ENCODE results near the gene PPM1M. TPM values are rescaled to one million over a fixed set of nuclear protein-coding genes. Genes with fewer than 3 reads are reported as not detected.

The PPM1M gene
- total RNA-seq, 1 experiment from 2014 or later: 8.5 TPM

DNA sequence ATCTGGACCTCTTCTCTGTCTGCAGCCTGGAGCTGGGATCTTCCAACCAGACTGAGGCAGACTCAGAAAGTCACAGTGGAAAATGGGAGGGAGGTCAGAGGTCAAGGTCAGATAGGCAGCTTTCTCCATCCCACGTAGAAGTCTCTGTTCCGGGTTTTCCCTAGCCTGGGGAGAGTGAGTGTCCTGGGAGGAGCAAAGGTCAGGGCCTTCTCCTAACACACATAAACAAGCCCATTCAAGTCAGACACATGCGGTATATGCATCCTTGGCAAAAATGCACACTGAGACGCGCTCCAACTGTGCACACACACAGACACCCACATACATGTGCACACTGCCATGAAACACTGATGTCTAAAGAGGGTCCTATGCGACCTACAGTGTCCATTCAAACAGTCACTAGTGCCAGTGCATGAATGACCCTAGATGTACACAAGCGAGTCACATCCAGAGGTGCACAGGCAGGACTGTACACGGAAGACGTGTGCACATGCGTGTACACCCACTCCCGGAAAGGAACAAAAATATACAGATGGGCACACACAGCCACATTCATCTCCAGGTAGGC is 7.3 kb upstream of the PPM1M start:
- H3K4me3 ChIP-seq (ENCODE audit: low read length): peak overlapping the region; percentile 97
- CTCF ChIA-PET: interaction anchor here (1.2 to 2.3 kb wide), 2 partner anchors 18 to 84 kb away, joined by 5 to 28 read pairs; partner anchors contain the start of gene POC1A
- H4K20me1 ChIP-seq (ENCODE audit: low read length): no peaks in the 10 kb centered on the region
- TSS peak; percentile 82 for BruUV-seq (replicated peaks)
- H3K9me3 ChIP-seq (ENCODE audit: low read length): no peaks in the 10 kb centered on the region
- ATAC-seq (peak; percentile 8), DNase-seq (no peak)
- H3K36me3 ChIP-seq (ENCODE audit: low read depth, low read length): peaks cover 5% of the 10 kb centered on the region; the same call in 1 of the 2 replicates
- H3K27me3 ChIP-seq (ENCODE audit: low read length): no peaks in the 10 kb centered on the region
- POLR2A ChIA-PET (ENCODE audit: unreplicated experiment): interaction anchor here (0.7 to 1.0 kb wide), 3 partner anchors 21 to 40 kb away, joined by 3 to 11 read pairs (median 3); partner anchors contain the start of gene WDR82
- H3K9ac ChIP-seq (ENCODE audit: low read length): peak overlapping the region; percentile 88
- H3K4me2 ChIP-seq (ENCODE audit: low read length): peak overlapping the region; percentile 82
- intact Hi-C loops (cut with micrococcal nuclease): loop anchor here (5.0 kb wide), 2 partner anchors 39 to 99 kb away; partner anchors contain the start of gene WDR82
- peaks cover 56% of the 10 kb centered on the region for H3K79me2 ChIP-seq (ENCODE audit: low read length)
- no peaks in the 10 kb centered on the region for H3K9me2 ChIP-seq (replicated peaks; ENCODE audit: low read length)
- H3K4me1 ChIP-seq (ENCODE audit: insufficient read depth, low read length): peaks cover 32% of the 10 kb centered on the region
- no peaks in the 10 kb centered on the region for H3F3A ChIP-seq (ENCODE audit: low read length, unreplicated experiment)
- H2AFZ ChIP-seq (ENCODE audit: low read length): peak overlapping the region; percentile 95
- TF ChIP-seq, protein P1, sequence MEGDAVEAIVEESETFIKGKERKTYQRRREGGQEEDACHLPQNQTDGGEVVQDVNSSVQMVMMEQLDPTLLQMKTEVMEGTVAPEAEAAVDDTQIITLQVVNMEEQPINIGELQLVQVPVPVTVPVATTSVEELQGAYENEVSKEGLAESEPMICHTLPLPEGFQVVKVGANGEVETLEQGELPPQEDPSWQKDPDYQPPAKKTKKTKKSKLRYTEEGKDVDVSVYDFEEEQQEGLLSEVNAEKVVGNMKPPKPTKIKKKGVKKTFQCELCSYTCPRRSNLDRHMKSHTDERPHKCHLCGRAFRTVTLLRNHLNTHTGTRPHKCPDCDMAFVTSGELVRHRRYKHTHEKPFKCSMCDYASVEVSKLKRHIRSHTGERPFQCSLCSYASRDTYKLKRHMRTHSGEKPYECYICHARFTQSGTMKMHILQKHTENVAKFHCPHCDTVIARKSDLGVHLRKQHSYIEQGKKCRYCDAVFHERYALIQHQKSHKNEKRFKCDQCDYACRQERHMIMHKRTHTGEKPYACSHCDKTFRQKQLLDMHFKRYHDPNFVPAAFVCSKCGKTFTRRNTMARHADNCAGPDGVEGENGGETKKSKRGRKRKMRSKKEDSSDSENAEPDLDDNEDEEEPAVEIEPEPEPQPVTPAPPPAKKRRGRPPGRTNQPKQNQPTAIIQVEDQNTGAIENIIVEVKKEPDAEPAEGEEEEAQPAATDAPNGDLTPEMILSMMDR (conservative IDR thresholded peaks at IDR 0.05; ENCODE audit: low read depth, low read length): no peak
- no peak for TF ChIP-seq EZH2 (IDR thresholded peaks at IDR 0.05; ENCODE audit: low read length, unreplicated experiment)
- H3K27ac ChIP-seq (ENCODE audit: low read length): peak overlapping the region; percentile 93

DNA sequence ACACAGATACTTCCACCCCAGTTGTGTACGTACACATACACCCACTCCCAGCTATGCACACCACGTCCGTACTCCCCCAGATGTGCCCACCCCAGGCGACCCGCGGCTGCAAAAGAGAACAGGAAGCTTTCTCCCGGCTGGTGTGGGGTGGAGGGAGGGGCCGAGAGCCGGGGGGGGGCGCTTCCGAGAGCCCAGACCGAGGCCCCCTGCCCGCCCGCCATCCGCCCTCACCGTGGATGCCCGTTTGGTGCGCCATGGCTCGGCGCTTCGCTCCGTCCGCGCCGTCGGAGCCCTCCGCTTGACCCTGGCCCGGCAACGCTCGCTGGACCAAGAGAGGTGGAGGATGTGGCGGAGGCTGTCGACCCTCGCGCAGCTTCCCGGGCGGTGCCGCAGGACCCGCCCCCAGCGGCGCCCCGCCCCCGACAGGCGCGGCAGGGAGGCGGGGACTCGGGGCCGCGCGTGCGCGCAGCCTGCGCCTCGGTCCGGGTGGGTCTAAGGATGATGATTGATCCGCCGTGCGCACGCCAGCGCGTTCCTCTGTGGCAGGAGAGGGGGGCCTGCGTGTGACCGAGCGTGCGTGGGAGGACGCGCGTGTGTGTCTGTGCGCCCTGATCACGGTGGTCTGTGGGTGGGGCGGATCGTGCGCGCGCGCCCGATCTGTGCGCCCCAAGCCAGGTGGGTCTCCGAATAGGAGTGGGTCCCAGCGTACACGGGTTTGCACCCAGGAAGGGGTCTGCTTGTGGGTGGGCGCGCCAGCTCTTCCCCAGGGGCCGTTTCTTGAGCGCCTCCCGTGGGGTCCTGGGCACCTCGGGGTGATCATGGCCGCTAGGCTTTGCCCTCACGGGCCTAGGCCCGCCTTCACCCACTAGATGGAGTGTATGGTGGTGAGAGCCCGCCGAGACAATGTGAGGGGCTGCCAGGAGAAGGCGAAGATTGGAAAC is 6.5 kb upstream of the PPM1M start, which contains the start of gene TWF2:
TSS of gene TWF2 (minus strand) at position 398 of the 941 bp plus-strand sequence. CDS start at position 256, 142 bp downstream.
- no peaks in the 10 kb centered on the region for H3F3A ChIP-seq (ENCODE audit: low read length, unreplicated experiment)
- no peaks in the 10 kb centered on the region for H3K9me3 ChIP-seq (ENCODE audit: low read length)
- peaks cover 53% of the 10 kb centered on the region for H3K79me2 ChIP-seq (ENCODE audit: low read length)
- TSS peak; percentile 83 for BruUV-seq (replicated peaks)
- ChIA-PET POLR2A (ENCODE audit: unreplicated experiment) (interaction anchor here (0.7 kb wide), 2 partner anchors 22 to 39 kb away, joined by 3 read pairs; partner anchors contain the start of gene WDR82), CTCF (no interaction called here)
- no peaks in the 10 kb centered on the region for H4K20me1 ChIP-seq (ENCODE audit: low read length)
- H3K4me2 ChIP-seq (ENCODE audit: low read length): peak within 1 kb of the TSS; percentile 82
- peak; percentile 86 for DNase-seq
- peak; percentile 64 for ATAC-seq
- H3K4me1 ChIP-seq (ENCODE audit: insufficient read depth, low read length): peaks cover 39% of the 10 kb centered on the region
- H3K9ac ChIP-seq (ENCODE audit: low read length): peak within 1 kb of the TSS; percentile 88
- peak within 1 kb of the TSS; percentile 97 for H3K4me3 ChIP-seq (ENCODE audit: low read length)
- H2AFZ ChIP-seq (ENCODE audit: low read length): peak within 1 kb of the TSS; percentile 95
- no peak for TF ChIP-seq EZH2phosphoT487 (IDR thresholded peaks at IDR 0.05; ENCODE audit: borderline replicate concordance, low read length)
- TF ChIP-seq, protein P1 (conservative IDR thresholded peaks at IDR 0.05; ENCODE audit: low read depth, low read length): peak; percentile 37; the same call in 1 of the 2 replicates
- H3K27me3 ChIP-seq (ENCODE audit: low read length): no peaks in the 10 kb centered on the region
- H3K9me2 ChIP-seq (replicated peaks; ENCODE audit: low read length): no peaks in the 10 kb centered on the region
- H3K27ac ChIP-seq (ENCODE audit: low read length): peak within 1 kb of the TSS; percentile 93
- peaks cover 5% of the 10 kb centered on the region; the same call in 1 of the 2 replicates for H3K36me3 ChIP-seq (ENCODE audit: low read depth, low read length)
- intact Hi-C loops (cut with micrococcal nuclease): loop anchor here (5.0 kb wide), 2 partner anchors 38 to 98 kb away; partner anchors contain the start of gene WDR82
